Measurements from ENCODE around the gene IFITM2. TPM values are rescaled to one million over a fixed set of nuclear protein-coding genes. Genes with fewer than 3 reads are reported as not detected.

Gene IFITM2
- total RNA-seq, 4 donors from 2014 or later = 83.2 to 318 (median 92.9) TPM

DNA sequence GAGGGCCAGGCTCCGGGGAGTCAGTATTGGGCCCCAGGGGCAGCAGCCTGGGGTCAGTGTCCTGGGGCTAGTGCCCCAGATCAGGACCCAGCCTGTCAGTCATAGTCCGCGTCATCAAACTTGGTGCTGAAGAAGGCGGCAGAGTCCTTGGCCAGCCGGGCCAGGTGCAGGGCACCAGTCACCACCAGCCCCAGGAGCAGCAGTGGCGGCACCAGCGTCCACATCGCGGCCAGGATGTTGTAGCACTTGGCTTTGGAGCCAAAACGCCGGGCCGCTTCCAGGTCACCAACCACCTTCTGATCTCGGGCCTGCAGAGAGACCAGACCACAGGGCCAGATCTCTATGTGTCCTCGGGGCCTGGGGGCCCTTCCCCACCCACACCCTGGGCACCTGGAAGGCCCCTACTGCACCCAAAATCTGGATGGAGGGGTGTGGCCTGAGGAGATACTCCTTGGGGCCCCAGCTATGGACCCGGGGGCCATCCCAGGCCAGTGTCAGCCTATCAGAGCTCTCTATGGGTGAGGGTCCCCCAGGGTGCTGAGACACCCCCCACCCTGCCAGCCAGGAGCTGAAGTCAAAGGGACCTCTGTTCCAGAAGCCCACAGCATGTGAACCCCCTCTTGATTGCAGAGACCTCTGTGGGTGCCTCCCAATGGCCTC, 9.1 kb upstream of the IFITM2 start:
- Histone ChIP-seq H3K36me3 (no peaks in the 10 kb centered on the region), H3K4me3 (replicated peaks in 1 of 3) (no peak overlapping the region), H3K27ac (peak overlapping the region in 1 of 3 donors; percentile 12), H3K27me3 (no peaks in the 10 kb centered on the region), H3K9me3 (no peaks in the 10 kb centered on the region), H3K4me1 (peaks cover 0 to 4% of the 10 kb centered on the region in 2 donors)
- DNase-seq = peak in 1 of 2 donors; percentile 18
- TF ChIP-seq, protein P1, sequence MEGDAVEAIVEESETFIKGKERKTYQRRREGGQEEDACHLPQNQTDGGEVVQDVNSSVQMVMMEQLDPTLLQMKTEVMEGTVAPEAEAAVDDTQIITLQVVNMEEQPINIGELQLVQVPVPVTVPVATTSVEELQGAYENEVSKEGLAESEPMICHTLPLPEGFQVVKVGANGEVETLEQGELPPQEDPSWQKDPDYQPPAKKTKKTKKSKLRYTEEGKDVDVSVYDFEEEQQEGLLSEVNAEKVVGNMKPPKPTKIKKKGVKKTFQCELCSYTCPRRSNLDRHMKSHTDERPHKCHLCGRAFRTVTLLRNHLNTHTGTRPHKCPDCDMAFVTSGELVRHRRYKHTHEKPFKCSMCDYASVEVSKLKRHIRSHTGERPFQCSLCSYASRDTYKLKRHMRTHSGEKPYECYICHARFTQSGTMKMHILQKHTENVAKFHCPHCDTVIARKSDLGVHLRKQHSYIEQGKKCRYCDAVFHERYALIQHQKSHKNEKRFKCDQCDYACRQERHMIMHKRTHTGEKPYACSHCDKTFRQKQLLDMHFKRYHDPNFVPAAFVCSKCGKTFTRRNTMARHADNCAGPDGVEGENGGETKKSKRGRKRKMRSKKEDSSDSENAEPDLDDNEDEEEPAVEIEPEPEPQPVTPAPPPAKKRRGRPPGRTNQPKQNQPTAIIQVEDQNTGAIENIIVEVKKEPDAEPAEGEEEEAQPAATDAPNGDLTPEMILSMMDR (IDR thresholded peaks at IDR 0.05) = no peak
- TF ChIP-seq POLR2A (IDR thresholded peaks at IDR 0.05) = no peak
- intact Hi-C loops (cut with DNase I) = no loop called here
- WGBS, 2 donors = 57 to 83% methylated on average over 1 of the region's 15 CpGs

DNA sequence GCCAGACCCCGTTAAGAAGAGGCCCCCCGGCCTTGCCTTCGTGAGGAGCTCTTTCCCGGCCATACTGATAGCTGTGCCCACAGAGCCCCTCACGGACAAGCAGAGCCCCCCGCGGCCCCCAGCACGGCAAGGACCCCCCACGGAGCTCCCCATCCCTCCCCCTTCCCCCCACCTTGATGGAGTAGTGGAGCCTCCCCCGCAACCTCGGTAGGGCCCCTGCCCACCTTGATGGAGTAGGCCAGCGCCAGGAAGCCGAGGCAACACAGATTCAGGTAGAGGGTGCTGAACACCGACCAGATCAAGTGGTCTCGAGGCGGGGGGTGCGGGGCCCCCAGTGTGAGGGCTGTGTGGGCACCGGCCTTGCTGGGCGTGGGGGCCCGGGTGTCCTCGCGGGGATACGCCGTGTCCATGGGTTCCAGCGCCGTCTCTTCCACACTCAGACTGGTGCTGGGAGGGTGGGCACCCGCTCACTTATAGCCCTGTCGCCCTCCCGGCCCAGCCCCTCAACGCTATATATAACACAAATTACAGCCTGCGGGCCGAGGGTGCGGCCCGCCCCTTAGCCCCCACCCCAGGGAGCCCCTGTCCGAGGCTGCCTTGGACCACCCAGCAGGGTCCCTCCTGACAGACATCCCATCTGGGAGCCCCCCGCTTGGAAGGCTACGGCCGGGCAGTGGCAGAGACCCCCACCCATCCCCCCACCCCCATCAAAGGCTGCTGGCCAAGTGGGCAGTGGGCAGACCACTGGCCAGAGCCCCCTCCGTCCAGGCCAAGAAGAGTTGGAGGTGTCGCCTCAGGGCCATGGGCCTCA, 8.3 kb upstream of the IFITM2 start, which contains the start of gene IFITM5:
IFITM5 (minus strand) TSS at position 446 of the 811 bp plus-strand sequence; CDS start at position 410, 36 bp downstream.
- H3K4me3 ChIP-seq (replicated peaks in 1 of 3) = no peak within 1 kb of the TSS
- H3K4me1 ChIP-seq = peaks cover 0 to 4% of the 10 kb centered on the region in 2 donors
- no peaks in the 10 kb centered on the region for H3K36me3 ChIP-seq
- TF ChIP-seq, protein P1 (IDR thresholded peaks at IDR 0.05) = no peak
- no peak for TF ChIP-seq POLR2A (IDR thresholded peaks at IDR 0.05)
- DNase-seq = no peak
- H3K27me3 ChIP-seq = no peaks in the 10 kb centered on the region
- H3K27ac ChIP-seq = no peak within 1 kb of the TSS
- no peaks in the 10 kb centered on the region for H3K9me3 ChIP-seq
- intact Hi-C loops (cut with DNase I) = no loop called here
- WGBS, 2 donors = 60 to 68% methylated on average over 17 to 19 of the region's 40 CpGs

DNA sequence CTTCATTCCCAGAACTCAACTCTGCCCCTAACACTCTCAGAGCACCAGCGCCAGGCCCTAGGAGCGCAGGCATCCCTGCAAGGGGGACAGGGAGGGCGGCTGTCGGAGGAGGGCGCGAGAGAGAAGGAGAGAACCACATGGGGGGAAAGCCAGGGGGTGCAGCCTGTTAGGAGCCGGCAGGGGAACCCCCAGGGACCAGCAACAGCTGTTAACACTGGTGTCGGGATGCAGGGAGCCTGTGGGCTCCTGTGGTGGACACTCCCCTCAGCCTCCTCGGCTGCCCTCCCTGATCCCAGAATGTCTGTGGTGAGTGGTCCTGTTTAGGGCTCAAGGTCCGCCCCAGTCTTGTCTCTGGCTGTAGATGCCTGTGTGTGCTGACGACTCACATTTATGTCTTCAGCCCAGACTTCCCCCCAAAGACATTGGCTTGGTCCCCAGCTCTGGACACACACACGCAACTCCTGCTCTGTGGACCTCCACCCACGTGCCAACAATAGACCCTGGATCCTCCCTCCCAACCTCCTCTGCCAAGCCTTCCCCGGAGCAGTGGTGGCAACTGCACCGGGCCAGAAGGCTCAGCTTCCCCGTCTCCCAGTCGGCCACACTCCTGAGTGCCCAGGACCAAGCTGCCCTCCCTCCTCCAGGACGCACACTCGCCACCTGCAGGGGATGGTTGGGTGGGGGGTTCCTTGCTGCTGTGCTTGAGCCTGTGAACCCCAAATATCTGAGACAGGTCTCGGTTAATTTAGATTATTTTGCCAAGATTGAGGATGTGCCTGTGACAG, 7.5 kb upstream of the IFITM2 start:
- Histone ChIP-seq H3K27me3 (no peaks in the 10 kb centered on the region), H3K9me3 (no peaks in the 10 kb centered on the region), H3K4me3 (replicated peaks in 1 of 3) (no peak overlapping the region), H3K27ac (no peak overlapping the region), H3K36me3 (no peaks in the 10 kb centered on the region), H3K4me1 (peaks cover 0 to 6% of the 10 kb centered on the region in 2 donors)
- 21 to 32% methylated on average over 13 to 14 of the region's 20 CpGs for WGBS, 2 donors
- intact Hi-C loops (cut with DNase I) = no loop called here
- no peak for DNase-seq
- TF ChIP-seq, protein P1 (IDR thresholded peaks at IDR 0.05) = no peak
- TF ChIP-seq POLR2A (IDR thresholded peaks at IDR 0.05) = no peak

DNA sequence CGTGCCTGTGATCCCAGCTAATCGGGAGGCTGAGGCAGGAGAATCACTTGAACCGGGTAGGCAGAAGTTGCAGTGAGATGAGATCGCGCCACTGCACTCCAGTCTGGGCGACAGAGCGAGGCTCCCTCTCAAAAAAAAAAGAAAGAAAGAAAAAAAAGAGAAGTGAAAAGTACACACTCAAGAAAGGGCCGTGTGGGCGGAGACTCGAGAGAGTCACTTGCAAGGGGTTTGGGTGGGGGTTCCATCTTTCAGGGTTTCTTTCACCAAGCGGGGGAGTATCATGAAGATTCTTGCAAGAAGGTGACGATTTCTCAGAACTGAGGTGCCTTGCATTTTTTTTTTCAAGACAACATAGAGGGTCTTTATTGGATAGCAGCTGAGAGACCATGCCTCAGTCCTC, 4.3 kb upstream of the IFITM2 start:
- no peak for TF ChIP-seq POLR2A (IDR thresholded peaks at IDR 0.05)
- TF ChIP-seq, protein P1 (IDR thresholded peaks at IDR 0.05) = no peak
- intact Hi-C loops (cut with DNase I) = no loop called here
- Histone ChIP-seq H3K27ac (no peak overlapping the region), H3K36me3 (no peaks in the 10 kb centered on the region), H3K4me1 (peaks cover 0 to 16% of the 10 kb centered on the region in 2 donors), H3K27me3 (no peaks in the 10 kb centered on the region), H3K4me3 (replicated peaks in 1 of 3) (no peak overlapping the region), H3K9me3 (no peaks in the 10 kb centered on the region)
- no peak for DNase-seq
- 81 to 93% methylated on average over 12 of the region's 12 CpGs for WGBS, 2 donors

All from thyroid gland (tissue), 4 donors.